ENCODE data around the gene CNKSR1.

DNA sequence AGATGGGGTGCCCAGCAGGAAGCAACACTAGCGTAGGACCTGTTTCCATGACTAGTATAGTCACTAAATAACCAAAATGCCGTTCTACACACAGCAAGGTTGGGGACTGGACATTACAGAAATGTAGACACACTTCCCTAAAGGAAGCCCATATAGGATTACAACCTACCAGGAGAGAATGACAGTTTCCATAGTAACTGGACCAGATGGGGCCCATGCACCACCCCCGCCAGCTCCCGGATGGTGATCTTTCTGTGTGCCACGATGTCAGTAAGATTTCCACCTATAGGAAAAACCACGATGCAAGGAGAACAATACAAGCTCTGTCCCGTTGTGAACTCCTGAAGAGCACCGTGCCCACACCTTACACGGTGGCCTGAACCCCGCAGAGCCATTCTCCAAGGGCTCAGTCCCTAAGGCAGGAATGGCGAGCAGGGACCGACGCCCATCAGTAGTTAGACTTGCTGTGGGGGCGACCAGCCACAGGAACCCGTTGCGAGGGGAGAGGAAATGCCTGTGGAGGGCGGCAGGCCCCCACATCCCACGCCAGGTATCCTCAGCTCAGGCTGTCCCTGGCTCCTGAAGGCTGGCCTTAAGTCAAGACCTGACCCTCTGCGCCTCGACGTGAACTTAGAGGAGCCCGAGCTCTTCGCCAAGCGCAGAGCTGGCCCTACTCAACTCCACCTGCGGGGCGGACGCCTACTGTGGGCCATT is 43.1 kb downstream of the CNKSR1 start:
- TF ChIP-seq POLR2A (IDR thresholded peaks at IDR 0.05; ENCODE audit: low read depth, low read length) = no peak
- TF ChIP-seq POLR2AphosphoS5 (IDR thresholded peaks at IDR 0.05; ENCODE audit: low read depth, low read length) = no peak
- no peak for TF ChIP-seq POU2F2 (IDR thresholded peaks at IDR 0.05; ENCODE audit: low read depth, low read length)
- no peak for TF ChIP-seq TAF1 (IDR thresholded peaks at IDR 0.05; ENCODE audit: low read depth, low read length)
- no peak for TF ChIP-seq SPI1 (IDR thresholded peaks at IDR 0.05; ENCODE audit: low read depth, low read length)

All from GM12891 (cell line).